ENCODE results near the gene FIBCD1.

FIBCD1 gene

GRCh38 chr9:130862747-130863146, 76.3 kb downstream of the FIBCD1 start:
- H3K4me3 ChIP-seq (ENCODE audit: low read depth, low read length): no peak overlapping the region

- H3K4me3 ChIP-seq (ENCODE audit: low read depth, low read length): no peak overlapping the region
Measured at GRCh38 chr9:130862217-130862616, 76.8 kb downstream of the FIBCD1 start.

- H3K4me3 ChIP-seq (ENCODE audit: low read depth, low read length): no peak overlapping the region
Measured at GRCh38 chr9:130861372-130862180, 77.5 kb downstream of the FIBCD1 start.

GRCh38 chr9:130860458-130861316, 78.4 kb downstream of the FIBCD1 start:
- no peak overlapping the region for H3K4me3 ChIP-seq (ENCODE audit: low read depth, low read length)

GRCh38 chr9:130858739-130859705, 80.0 kb downstream of the FIBCD1 start:
- no peak overlapping the region for H3K4me3 ChIP-seq (ENCODE audit: low read depth, low read length)

GRCh38 chr9:130857864-130858738, 80.9 kb downstream of the FIBCD1 start:
- H3K4me3 ChIP-seq (ENCODE audit: low read depth, low read length): no peak overlapping the region

- no peak overlapping the region for H3K4me3 ChIP-seq (ENCODE audit: low read depth, low read length)
Measured at GRCh38 chr9:130856474-130856873, 82.6 kb downstream of the FIBCD1 start.

DNA sequence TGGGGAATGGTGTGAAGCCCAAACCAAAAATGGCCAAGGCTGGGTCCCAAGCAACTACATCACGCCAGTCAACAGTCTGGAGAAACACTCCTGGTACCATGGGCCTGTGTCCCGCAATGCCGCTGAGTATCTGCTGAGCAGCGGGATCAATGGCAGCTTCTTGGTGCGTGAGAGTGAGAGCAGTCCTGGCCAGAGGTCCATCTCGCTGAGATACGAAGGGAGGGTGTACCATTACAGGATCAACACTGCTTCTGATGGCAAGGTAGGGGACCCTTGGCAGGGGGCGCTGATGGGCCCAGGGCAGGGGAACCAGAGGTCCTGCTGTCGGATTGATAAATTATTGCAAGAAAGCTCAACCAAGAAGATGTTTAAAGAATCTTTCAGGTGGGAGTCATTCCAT, 84.2 kb downstream of the FIBCD1 start:
- H3K4me3 ChIP-seq (ENCODE audit: low read depth, low read length): no peak overlapping the region

DNA sequence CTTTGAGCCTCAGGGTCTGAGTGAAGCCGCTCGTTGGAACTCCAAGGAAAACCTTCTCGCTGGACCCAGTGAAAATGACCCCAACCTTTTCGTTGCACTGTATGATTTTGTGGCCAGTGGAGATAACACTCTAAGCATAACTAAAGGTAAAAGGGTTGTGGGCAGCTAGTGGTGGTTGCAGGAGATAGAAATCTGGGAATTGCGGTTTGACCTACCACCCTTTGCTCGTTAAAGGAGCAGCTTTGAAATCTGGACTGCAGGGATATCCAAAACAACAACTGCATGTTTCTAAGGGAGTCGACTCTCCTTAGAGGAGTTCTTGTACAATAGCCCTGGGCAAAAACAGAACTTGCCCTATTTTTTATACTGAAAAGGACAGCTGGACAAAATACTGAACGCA, 85.0 kb downstream of the FIBCD1 start:
- H3K4me3 ChIP-seq (ENCODE audit: low read depth, low read length): no peak overlapping the region

DNA sequence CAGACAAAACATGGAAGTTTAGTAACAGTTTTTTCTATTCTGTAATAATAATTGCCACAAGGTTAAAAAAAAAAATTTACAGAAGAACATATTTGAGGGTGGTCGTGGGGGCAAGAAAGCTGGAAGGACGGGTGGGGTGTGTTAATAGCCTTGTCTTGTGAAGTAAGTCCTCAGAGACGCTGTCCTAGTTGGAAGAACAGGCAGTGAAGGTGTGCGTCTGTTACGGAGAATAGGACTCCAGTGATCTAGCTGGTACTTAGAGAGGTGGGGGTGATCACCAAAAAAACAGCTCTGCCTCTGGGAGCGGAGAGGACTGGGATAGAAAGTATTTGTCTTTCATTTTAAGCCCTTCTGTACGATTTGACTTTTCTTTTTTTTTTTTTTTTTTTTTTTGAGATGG, 86.2 kb downstream of the FIBCD1 start:
- H3K4me3 ChIP-seq (ENCODE audit: low read depth, low read length): no peak overlapping the region

Data from iPS-11a (cell line).